GM12873 (cell line): ENCODE measurements around the gene LMX1A.

Source experiments
- CTCF ChIP-seq: IDR thresholded peaks from 2 replicates; pipeline ENCODE4 v1.5.1; 2012; ENCODE audit warnings: low read depth, mild to moderate bottlenecking, moderate library complexity, low read length, control low read depth; ENCODE audit not compliant: insufficient read depth; ENCODE audit errors: missing control alignments

The LMX1A gene

DNA sequence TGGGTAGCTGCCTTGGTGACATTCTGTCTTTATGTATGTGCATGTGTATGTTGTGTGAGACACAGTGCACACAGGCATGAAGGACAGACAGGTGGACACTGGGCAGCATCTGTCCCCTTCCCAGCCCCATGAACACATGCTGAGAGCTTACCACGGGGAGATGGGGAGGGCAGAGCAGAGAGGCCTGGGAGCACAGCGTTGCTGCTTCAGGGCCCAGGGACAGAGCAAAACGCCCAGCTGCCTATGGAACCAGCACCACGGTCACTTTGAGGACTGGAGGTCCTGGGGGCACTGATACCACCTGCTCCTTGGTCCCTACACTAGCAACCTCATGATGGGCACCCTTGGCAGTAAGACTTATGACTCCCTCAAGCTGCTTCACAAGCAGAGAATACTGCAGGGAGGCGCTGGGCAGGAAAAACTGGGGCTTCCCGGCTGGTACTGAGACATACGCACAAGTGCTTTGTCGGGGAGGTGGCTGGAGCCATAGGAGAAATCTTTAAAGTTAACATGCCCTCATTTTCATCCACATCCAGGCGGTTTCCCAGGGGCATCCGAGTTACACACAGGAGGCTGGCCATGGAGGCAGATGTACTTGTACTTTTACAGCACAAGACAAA lies 40.3 kb downstream of the LMX1A start:
- TF ChIP-seq CTCF: no peak

GRCh38 chr1:165315481-165315880 lies 41.0 kb downstream of the LMX1A start:
- TF ChIP-seq CTCF: no peak

GRCh38 chr1:165313903-165314302 lies 42.6 kb downstream of the LMX1A start:
- no peak for TF ChIP-seq CTCF

GRCh38 chr1:165312591-165312990 lies 43.9 kb downstream of the LMX1A start:
- TF ChIP-seq CTCF: no peak

DNA sequence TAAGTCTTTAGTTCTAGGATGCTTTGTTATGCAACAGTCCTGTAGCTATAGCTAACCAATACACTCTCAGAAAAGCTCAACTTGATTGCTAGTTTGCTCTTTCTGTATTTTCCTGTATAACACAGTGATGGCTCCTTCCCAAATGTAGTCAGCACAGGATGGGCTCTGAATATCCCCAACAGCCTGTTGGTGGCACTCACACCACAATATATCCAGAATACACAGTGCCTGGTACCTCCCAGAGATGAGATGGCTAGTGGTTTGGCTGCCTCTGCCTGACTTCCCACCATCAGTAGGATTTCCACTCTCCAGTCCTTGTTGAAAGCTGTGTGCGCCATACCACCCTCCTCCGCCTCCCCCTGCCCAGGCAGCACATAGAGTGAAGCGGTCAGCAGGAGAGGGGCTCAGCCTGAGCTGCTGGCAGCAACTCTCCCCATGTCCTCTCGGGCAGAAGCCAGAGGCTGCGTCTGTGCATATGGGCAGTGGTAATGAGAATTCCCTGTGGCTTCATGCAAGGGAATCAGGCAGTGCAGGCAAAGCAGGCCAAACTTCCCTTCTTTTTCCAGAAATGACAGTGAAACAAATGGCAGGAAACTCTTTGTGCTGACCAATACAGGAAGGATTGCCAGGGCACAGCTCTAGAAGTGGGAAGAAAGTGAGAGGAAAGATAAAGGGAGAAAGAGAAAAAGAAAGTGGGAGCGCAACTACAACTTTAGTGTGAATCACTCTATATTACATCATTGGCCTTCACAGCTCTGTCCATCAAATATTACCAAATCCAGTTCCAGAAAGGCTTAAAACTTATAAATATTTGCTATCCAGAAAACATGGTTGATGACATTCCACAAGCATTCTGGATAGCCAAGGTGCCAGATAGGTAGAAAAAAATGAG lies 49.7 kb downstream of the LMX1A start:
- no peak for TF ChIP-seq CTCF

GRCh38 chr1:165303386-165303785 lies 53.1 kb downstream of the LMX1A start:
- no peak for TF ChIP-seq CTCF

DNA sequence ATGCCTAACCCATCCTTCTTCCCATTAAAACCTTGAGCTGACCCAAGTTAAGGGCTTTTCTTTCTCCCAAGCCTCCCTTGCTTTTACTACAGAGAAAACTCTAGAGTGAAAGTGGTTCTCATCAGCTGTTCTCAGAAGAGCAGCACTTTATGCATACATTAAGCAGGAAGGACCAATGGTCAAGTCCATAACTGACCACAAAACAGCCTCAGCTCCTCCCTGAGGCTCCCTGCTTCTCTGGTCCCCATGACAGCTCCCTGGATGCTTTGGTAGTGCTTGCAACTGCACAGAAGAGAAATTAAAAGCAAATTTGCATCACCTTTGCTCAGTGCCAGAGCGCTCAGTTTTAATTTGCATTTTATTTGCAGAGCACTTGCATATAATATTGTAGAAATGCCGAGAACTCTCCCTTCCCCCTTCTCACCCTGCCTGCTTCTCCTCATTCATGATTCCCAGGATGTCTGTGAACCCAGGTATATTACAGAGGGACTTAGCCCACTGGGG lies 56.1 kb downstream of the LMX1A start:
- no peak for TF ChIP-seq CTCF
